Peyer's patch (tissue), 4 donors: Measurements from ENCODE around the gene CDC42EP5. TPM values are rescaled to one million over a fixed set of nuclear protein-coding genes. Genes with fewer than 3 reads are reported as not detected.

Source experiments
- DNase-seq, 3 donors: peaks; one replicate each; pipeline ENCODE4 v3.0.0-alpha.2; 2017 to 2019
- H3K27ac ChIP-seq, 4 donors: fragments of 200-600 bp; sonication (generic); one replicate each; pipeline ENCODE4 v1.5.1; 2016 to 2019
- H3K27me3 ChIP-seq, 2 donors: fragments of 200-600 bp; sonication (generic); one replicate each; pipeline ENCODE4 v1.5.1; 2019
- H3K36me3 ChIP-seq, 3 donors: fragments of 200-600 bp; sonication (generic); one replicate each; pipeline ENCODE4 v1.5.1; 2016 to 2019
- H3K4me1 ChIP-seq, 4 donors: fragments of 200-600 bp; sonication (generic); one replicate each; pipeline ENCODE4 v1.5.1; 2016 to 2019
- H3K4me3 ChIP-seq, 4 donors: fragments of 200-600 bp; sonication (generic); 1 replicate in 3 of 4; 2 replicates in 1 of 4; pipeline ENCODE4 v1.5.1; 2016 to 2019; ENCODE audit warnings: mild to moderate bottlenecking in 1 of 4
- H3K9me3 ChIP-seq, 4 donors: fragments of 200-600 bp; sonication (generic); one replicate each; pipeline ENCODE4 v1.5.1; 2016 to 2019; ENCODE audit warnings: mild to moderate bottlenecking in 1 of 4
- CTCF ChIP-seq, 6 experiments: fragments of 450-650 bp in 4 of 6; fragments of 200-600 bp in 2 of 6; sonication (generic) in 1 of 6; IDR thresholded peaks; one replicate each; pipeline ENCODE4 v1.5.1; 2017 to 2019; ENCODE audit warnings: antibody characterized with exemption in 6 of 6, mild to moderate bottlenecking in 3 of 6, moderate library complexity in 1 of 6
- POLR2A ChIP-seq, 2 donors: fragments of 450-650 bp; IDR thresholded peaks; one replicate each; pipeline ENCODE4 v1.5.1; 2017; ENCODE audit warnings: antibody characterized with exemption in 2 of 2, mild to moderate bottlenecking in 2 of 2, moderate library complexity in 2 of 2
- total RNA-seq, 4 donors: library from RNA; depleted of rRNA; stranded (reverse); fragments of >200 nt; gene quantifications; one replicate each; pipeline ENCODE4 v1.1.0, GENCODE V29; 2016

CDC42EP5 gene
- 100 to 1,000 TPM in 1 of 4 donors, 10 to 100 TPM in 3; 38.0 to 133 (median 94.1) TPM for total RNA-seq

GRCh38 chr19:54473071-54473891 is at the start of gene CDC42EP5:
Gene CDC42EP5 (minus strand): TSS chr19:54473296. CDS start chr19:54465547, 7,749 bp downstream.
- Histone ChIP-seq H3K27ac (peak within 1 kb of the TSS; percentile 27 to 95 (median 73)), H3K36me3 (no peaks in the 10 kb centered on the region), H3K9me3 (no peaks in the 10 kb centered on the region), H3K27me3 (no peaks in the 10 kb centered on the region), H3K4me3 (peak within 1 kb of the TSS in 3 of 4 donors; percentile 17 to 72 (median 53)), H3K4me1 (peaks cover 0 to 24% (median 0%) of the 10 kb centered on the region in 4 donors)
- TF ChIP-seq CTCF (IDR thresholded peaks at IDR 0.05) (no peak), POLR2A (IDR thresholded peaks at IDR 0.05) (peak; percentile 25 to 79)
- DNase-seq, result peak in 2 of 3 donors; percentile 80 to 83

- Histone ChIP-seq H3K36me3 (no peaks in the 10 kb centered on the region), H3K27me3 (no peaks in the 10 kb centered on the region), H3K9me3 (no peaks in the 10 kb centered on the region), H3K4me3 (no peak overlapping the region), H3K27ac (no peak overlapping the region), H3K4me1 (no peaks in the 10 kb centered on the region)
- no peak for TF ChIP-seq POLR2A (IDR thresholded peaks at IDR 0.05)
- TF ChIP-seq CTCF (IDR thresholded peaks at IDR 0.05), result no peak
- no peak for DNase-seq
Measured at GRCh38 chr19:54521860-54522513, 48.9 kb upstream of the CDC42EP5 start.

- Histone ChIP-seq H3K36me3 (no peaks in the 10 kb centered on the region), H3K27ac (no peak overlapping the region), H3K4me3 (no peak overlapping the region), H3K27me3 (no peaks in the 10 kb centered on the region), H3K4me1 (no peaks in the 10 kb centered on the region), H3K9me3 (no peaks in the 10 kb centered on the region)
- DNase-seq, result no peak
- TF ChIP-seq POLR2A (IDR thresholded peaks at IDR 0.05) (no peak), CTCF (IDR thresholded peaks at IDR 0.05) (no peak)
Measured at GRCh38 chr19:54521022-54521859, 48.1 kb upstream of the CDC42EP5 start.

GRCh38 chr19:54518844-54519243 is 45.7 kb upstream of the CDC42EP5 start:
- TF ChIP-seq CTCF (IDR thresholded peaks at IDR 0.05) (no peak), POLR2A (IDR thresholded peaks at IDR 0.05) (no peak)
- Histone ChIP-seq H3K9me3 (no peaks in the 10 kb centered on the region), H3K27ac (no peak overlapping the region), H3K27me3 (no peaks in the 10 kb centered on the region), H3K4me1 (no peaks in the 10 kb centered on the region), H3K4me3 (no peak overlapping the region), H3K36me3 (no peaks in the 10 kb centered on the region)
- DNase-seq, result no peak

- H3K27me3 ChIP-seq, result no peaks in the 10 kb centered on the region
- no peak overlapping the region for H3K4me3 ChIP-seq
- DNase-seq, result peak in 1 of 3 donors; percentile 57
- TF ChIP-seq CTCF (IDR thresholded peaks at IDR 0.05) (no peak), POLR2A (IDR thresholded peaks at IDR 0.05) (no peak)
- no peaks in the 10 kb centered on the region for H3K36me3 ChIP-seq
- no peaks in the 10 kb centered on the region for H3K4me1 ChIP-seq
- no peak overlapping the region for H3K27ac ChIP-seq
- H3K9me3 ChIP-seq, result no peaks in the 10 kb centered on the region
Measured at GRCh38 chr19:54517483-54517882, 44.4 kb upstream of the CDC42EP5 start.
